Stimulated activated CD8-positive, alpha-beta memory T cell treated with anti-CD3 and anti-CD28 coated beads, Interleukin-7, amount 100 ng/mL, for 1 hour (primary cell): ENCODE data around the gene IL17RB.

Experiments used
- DNase-seq, 2 donors: peaks; one replicate each; pipeline ENCODE4 v3.0.0-alpha.2; 2020; ENCODE audit warnings: low read depth in 2 of 2

IL17RB gene

GRCh38 chr3:53859178-53859577, 12.8 kb downstream of the IL17RB start:
- no peak for DNase-seq

GRCh38 chr3:53860196-53860595, 13.8 kb downstream of the IL17RB start:
- no peak for DNase-seq

GRCh38 chr3:53862241-53862640, 15.9 kb downstream of the IL17RB start:
- DNase-seq: no peak

- no peak for DNase-seq
These were observed 16.8 kb downstream of the IL17RB start for GRCh38 chr3:53863145-53863544.

- DNase-seq: no peak
These were observed 19.5 kb downstream of the IL17RB start for GRCh38 chr3:53865732-53866499.

GRCh38 chr3:53880396-53881345, 34.3 kb downstream of the IL17RB start:
- DNase-seq: no peak

- DNase-seq: peak; percentile 70 to 75
These were observed 35.6 kb downstream of the IL17RB start, which contains the start of gene ACTR8 for GRCh38 chr3:53881691-53882593. ACTR8 (minus strand) TSS chr3:53882152; CDS start chr3:53882101, 51 bp downstream.

- no peak for DNase-seq
These were observed 36.6 kb downstream of the IL17RB start for GRCh38 chr3:53883008-53883407.

GRCh38 chr3:53884623-53885022, 38.3 kb downstream of the IL17RB start:
- DNase-seq: no peak

- DNase-seq: no peak
These were observed 38.9 kb downstream of the IL17RB start for GRCh38 chr3:53885239-53885638.

- DNase-seq: no peak
These were observed 41.1 kb downstream of the IL17RB start for GRCh38 chr3:53887446-53887845.

GRCh38 chr3:53888232-53888631, 41.9 kb downstream of the IL17RB start:
- no peak for DNase-seq

GRCh38 chr3:53890726-53891475, 44.5 kb downstream of the IL17RB start:
- no peak for DNase-seq

- peak; percentile 90 to 92 for DNase-seq
These were observed 45.3 kb downstream of the IL17RB start, which contains the start of gene SELENOK for GRCh38 chr3:53891497-53892285. SELENOK (minus strand) TSS chr3:53891859.

GRCh38 chr3:53892286-53892637, 45.9 kb downstream of the IL17RB start:
- no peak for DNase-seq

- no peak for DNase-seq
These were observed 53.4 kb downstream of the IL17RB start for GRCh38 chr3:53899750-53900149.

GRCh38 chr3:53900666-53901331, 54.4 kb downstream of the IL17RB start:
- DNase-seq: no peak

GRCh38 chr3:53902067-53902466, 55.7 kb downstream of the IL17RB start:
- no peak for DNase-seq

- DNase-seq: no peak
These were observed 56.3 kb downstream of the IL17RB start for GRCh38 chr3:53902711-53903110.
